ENCODE data around the gene PRSS38.

DNA sequence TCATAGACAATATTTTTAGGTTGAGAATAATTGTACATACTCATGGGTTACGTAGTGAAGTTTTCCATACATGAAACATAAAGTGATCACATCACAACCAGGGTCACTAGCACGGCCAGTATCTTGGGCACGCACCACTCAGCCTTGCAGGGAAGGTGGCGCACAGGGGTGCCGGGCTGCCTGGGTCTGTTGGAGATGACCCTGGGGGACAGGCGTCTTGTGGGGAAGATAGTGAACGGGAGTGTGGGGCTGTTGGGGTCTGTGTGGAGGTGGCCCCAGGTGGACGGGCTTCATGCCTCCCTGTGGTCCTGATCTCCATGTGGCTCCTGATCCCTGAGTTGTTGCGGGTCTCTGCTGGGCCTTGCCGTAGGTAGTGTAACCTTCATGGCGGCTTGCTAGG is 38.3 kb upstream of the PRSS38 start:
- TF ChIP-seq EZH2phosphoT487 (IDR thresholded peaks at IDR 0.05; ENCODE audit: insufficient read depth, low read depth) (no peak), EZH2 (IDR thresholded peaks at IDR 0.05; ENCODE audit: insufficient read depth, poor library complexity, severe bottlenecking) (no peak)

Measured in GM23248 (cell line).